Activated T-helper 17 cell treated with anti-CD3 and anti-CD28 coated beads, Interleukin-2, amount 50 U/mL, for 72 hours (primary cell): ENCODE measurements around the gene GPR143. TPM values are rescaled to one million over a fixed set of nuclear protein-coding genes. Genes with fewer than 3 reads are reported as not detected.

Experiments used
- ATAC-seq: fragments of 150-1000 bp; cut with Tn5 transposase; replicated peaks from 2 replicates; pipeline ENCODE4 v1.10.0; 2021; ENCODE audit warnings: mild to moderate bottlenecking, moderate library complexity
- H3K27ac Mint-ChIP-seq: one replicate; pipeline ENCODE4 v1.8.0; 2022; ENCODE audit warnings: mixed read lengths
- H3K27me3 Mint-ChIP-seq: one replicate; pipeline ENCODE4 v1.8.0; 2022; ENCODE audit warnings: mixed read lengths
- H3K36me3 Mint-ChIP-seq: one replicate; pipeline ENCODE4 v1.8.0; 2022; ENCODE audit warnings: low read depth, mild to moderate bottlenecking, mixed read lengths
- H3K4me1 Mint-ChIP-seq: one replicate; pipeline ENCODE4 v1.8.0; 2022; ENCODE audit warnings: mixed read lengths
- H3K4me3 Mint-ChIP-seq: one replicate; pipeline ENCODE4 v1.8.0; 2022; ENCODE audit warnings: mild to moderate bottlenecking, mixed read lengths
- H3K9me3 Mint-ChIP-seq: one replicate; pipeline ENCODE4 v1.8.0; 2022; ENCODE audit warnings: mixed read lengths
- total RNA-seq, 2 donors: library from RNA; stranded (reverse); gene quantifications; one replicate each; pipeline ENCODE4 v1.2.3, GENCODE V29; 2022

GPR143 gene
- total RNA-seq, 2 donors from 2014 or later, result not detected

GRCh38 chrX:9708086-9708485 is 57.6 kb downstream of the GPR143 start:
- H3K4me3 Mint-ChIP-seq, result no peak overlapping the region
- no peak for ATAC-seq
- H3K27me3 Mint-ChIP-seq, result no peaks in the 10 kb centered on the region
- no peak overlapping the region for H3K27ac Mint-ChIP-seq
- H3K36me3 Mint-ChIP-seq, result peaks cover 63% of the 10 kb centered on the region
- no peaks in the 10 kb centered on the region for H3K9me3 Mint-ChIP-seq
- H3K4me1 Mint-ChIP-seq, result peaks cover 4% of the 10 kb centered on the region

DNA sequence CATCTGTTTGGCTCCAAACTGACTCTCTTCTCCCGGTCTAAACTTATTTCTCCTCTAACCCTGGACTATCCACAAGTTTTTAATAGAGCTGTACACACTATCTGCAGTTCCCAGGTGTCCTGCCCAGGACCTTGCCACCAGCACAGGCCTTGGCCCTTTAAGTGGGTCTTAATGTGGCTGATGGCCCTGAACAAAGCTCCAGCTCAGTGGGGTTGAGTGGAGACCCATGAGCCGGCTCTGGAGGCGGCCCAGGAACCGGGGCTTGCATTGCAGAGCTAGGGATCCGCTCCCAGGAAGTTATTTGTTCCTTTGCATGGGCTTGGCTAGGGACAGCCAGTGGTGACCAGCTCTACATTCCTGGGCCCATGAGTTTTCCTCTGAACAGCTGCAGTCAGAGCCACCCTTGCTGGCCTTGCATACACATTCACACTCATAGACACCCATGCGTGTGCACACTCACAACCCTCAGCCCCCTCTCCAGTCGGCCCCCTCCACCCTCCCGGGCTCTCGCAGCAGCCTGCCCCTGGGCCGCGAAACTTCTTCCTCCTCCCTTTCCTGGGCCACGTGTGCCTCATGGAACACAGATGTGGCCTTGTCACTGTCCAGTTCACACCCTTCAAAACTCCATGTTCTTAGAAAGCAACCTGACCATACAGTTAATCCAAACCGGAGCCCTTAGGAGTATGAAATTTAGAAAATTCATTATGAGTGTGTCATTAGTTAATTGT is 58.2 kb downstream of the GPR143 start:
- H3K36me3 Mint-ChIP-seq, result peaks cover 57% of the 10 kb centered on the region
- no peak overlapping the region for H3K27ac Mint-ChIP-seq
- H3K4me3 Mint-ChIP-seq, result no peak overlapping the region
- no peak for ATAC-seq
- peaks cover 4% of the 10 kb centered on the region for H3K4me1 Mint-ChIP-seq
- H3K27me3 Mint-ChIP-seq, result no peaks in the 10 kb centered on the region
- no peaks in the 10 kb centered on the region for H3K9me3 Mint-ChIP-seq

DNA sequence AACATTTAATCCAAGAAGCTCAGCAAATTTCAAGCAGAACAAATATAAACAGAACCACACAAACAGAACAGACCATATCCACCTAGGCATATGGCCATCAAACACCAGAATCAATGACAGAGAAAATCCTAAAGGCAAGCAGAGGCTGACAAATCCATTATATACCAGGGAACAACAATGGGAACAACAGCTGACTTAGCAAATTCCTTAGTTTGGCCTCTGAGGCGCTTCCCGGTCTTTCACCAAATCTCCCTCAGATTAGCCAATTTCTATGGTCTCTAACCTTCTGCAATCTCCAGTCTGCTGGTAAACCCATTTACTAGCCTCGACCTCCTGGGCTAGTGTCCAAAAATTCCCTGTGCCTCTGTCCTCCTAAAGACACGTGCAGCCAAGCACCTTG is 59.2 kb downstream of the GPR143 start:
- Mint-ChIP-seq H3K27ac (no peak overlapping the region), H3K27me3 (no peaks in the 10 kb centered on the region), H3K4me3 (no peak overlapping the region), H3K4me1 (peaks cover 4% of the 10 kb centered on the region), H3K36me3 (peaks cover 53% of the 10 kb centered on the region), H3K9me3 (no peaks in the 10 kb centered on the region)
- ATAC-seq, result no peak

- ATAC-seq, result no peak
- Mint-ChIP-seq H3K4me3 (no peak overlapping the region), H3K9me3 (no peaks in the 10 kb centered on the region), H3K36me3 (peaks cover 45% of the 10 kb centered on the region), H3K4me1 (peaks cover 4% of the 10 kb centered on the region), H3K27ac (no peak overlapping the region), H3K27me3 (no peaks in the 10 kb centered on the region)
These were observed 60.7 kb downstream of the GPR143 start for GRCh38 chrX:9704876-9705465.

GRCh38 chrX:9703406-9703805 is 62.2 kb downstream of the GPR143 start:
- Mint-ChIP-seq H3K27me3 (no peaks in the 10 kb centered on the region), H3K27ac (no peak overlapping the region), H3K4me3 (no peak overlapping the region), H3K4me1 (no peaks in the 10 kb centered on the region), H3K9me3 (no peaks in the 10 kb centered on the region), H3K36me3 (peaks cover 31% of the 10 kb centered on the region)
- no peak for ATAC-seq

GRCh38 chrX:9701790-9702189 is 63.9 kb downstream of the GPR143 start:
- no peaks in the 10 kb centered on the region for H3K9me3 Mint-ChIP-seq
- no peaks in the 10 kb centered on the region for H3K27me3 Mint-ChIP-seq
- H3K36me3 Mint-ChIP-seq, result peaks cover 36% of the 10 kb centered on the region
- no peak overlapping the region for H3K27ac Mint-ChIP-seq
- no peaks in the 10 kb centered on the region for H3K4me1 Mint-ChIP-seq
- no peak for ATAC-seq
- no peak overlapping the region for H3K4me3 Mint-ChIP-seq

DNA sequence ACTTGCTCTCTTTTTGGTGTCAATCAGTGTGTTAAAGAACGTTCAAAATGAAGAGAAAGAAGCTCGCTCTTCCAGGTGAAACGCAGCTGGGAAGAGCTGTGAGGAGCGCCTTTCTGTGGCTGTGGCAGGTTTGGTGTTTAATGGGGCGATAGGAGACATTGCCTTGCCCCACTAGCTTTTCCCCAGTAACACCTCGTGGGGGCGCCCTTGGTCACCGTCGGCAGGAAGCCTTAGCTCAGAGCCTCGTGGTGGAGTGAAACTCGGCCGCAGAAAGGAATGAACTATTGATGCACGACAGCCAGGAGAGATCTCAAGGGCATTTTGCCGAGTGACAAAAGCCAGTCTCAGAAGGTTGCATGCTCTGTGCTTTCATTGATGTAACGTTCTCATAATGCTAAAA is 65.1 kb downstream of the GPR143 start:
- Mint-ChIP-seq H3K4me1 (no peaks in the 10 kb centered on the region), H3K27ac (no peak overlapping the region), H3K9me3 (no peaks in the 10 kb centered on the region), H3K36me3 (peaks cover 40% of the 10 kb centered on the region), H3K27me3 (no peaks in the 10 kb centered on the region), H3K4me3 (no peak overlapping the region)
- no peak for ATAC-seq

GRCh38 chrX:9698576-9698975 is 67.1 kb downstream of the GPR143 start:
- Mint-ChIP-seq H3K27me3 (no peaks in the 10 kb centered on the region), H3K36me3 (peaks cover 40% of the 10 kb centered on the region), H3K9me3 (no peaks in the 10 kb centered on the region), H3K27ac (no peak overlapping the region), H3K4me1 (no peaks in the 10 kb centered on the region), H3K4me3 (no peak overlapping the region)
- ATAC-seq, result no peak

GRCh38 chrX:9693307-9694001 is 72.2 kb downstream of the GPR143 start:
- Mint-ChIP-seq H3K4me1 (no peaks in the 10 kb centered on the region), H3K36me3 (peaks cover 55% of the 10 kb centered on the region), H3K9me3 (no peaks in the 10 kb centered on the region), H3K27me3 (no peaks in the 10 kb centered on the region), H3K27ac (no peak overlapping the region), H3K4me3 (no peak overlapping the region)
- ATAC-seq, result no peak

- peaks cover 66% of the 10 kb centered on the region for H3K36me3 Mint-ChIP-seq
- no peaks in the 10 kb centered on the region for H3K9me3 Mint-ChIP-seq
- H3K27me3 Mint-ChIP-seq, result no peaks in the 10 kb centered on the region
- no peaks in the 10 kb centered on the region for H3K4me1 Mint-ChIP-seq
- H3K27ac Mint-ChIP-seq, result no peak overlapping the region
- no peak for ATAC-seq
- no peak overlapping the region for H3K4me3 Mint-ChIP-seq
These were observed 75.6 kb downstream of the GPR143 start for GRCh38 chrX:9690046-9690445.

DNA sequence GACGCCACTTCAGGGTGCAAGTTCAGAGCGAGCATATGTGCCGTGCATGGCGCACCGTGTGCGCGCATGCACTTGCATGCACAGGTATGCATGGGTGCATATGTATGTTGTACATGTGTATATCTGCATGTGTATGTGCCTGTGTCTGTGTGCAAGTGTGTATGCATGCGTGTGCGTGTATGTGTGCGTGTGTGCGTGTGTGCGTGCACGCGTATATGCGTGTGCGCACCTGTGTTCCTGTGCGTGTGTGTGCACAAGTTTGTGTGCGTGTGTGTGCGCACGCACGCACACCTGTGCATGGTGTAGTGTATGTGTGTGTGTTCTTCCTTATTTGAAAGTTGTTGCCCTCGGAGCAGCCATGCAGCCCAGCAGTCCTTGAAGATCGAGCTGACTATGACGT is 76.8 kb downstream of the GPR143 start:
- Mint-ChIP-seq H3K9me3 (no peaks in the 10 kb centered on the region), H3K27me3 (no peaks in the 10 kb centered on the region), H3K4me1 (no peaks in the 10 kb centered on the region), H3K4me3 (no peak overlapping the region), H3K36me3 (peaks cover 68% of the 10 kb centered on the region), H3K27ac (no peak overlapping the region)
- ATAC-seq, result no peak

GRCh38 chrX:9687899-9688298 is 77.7 kb downstream of the GPR143 start:
- H3K27me3 Mint-ChIP-seq, result no peaks in the 10 kb centered on the region
- H3K27ac Mint-ChIP-seq, result no peak overlapping the region
- peaks cover 61% of the 10 kb centered on the region for H3K36me3 Mint-ChIP-seq
- no peaks in the 10 kb centered on the region for H3K9me3 Mint-ChIP-seq
- ATAC-seq, result no peak
- H3K4me3 Mint-ChIP-seq, result no peak overlapping the region
- no peaks in the 10 kb centered on the region for H3K4me1 Mint-ChIP-seq

GRCh38 chrX:9683350-9683749 is 82.3 kb downstream of the GPR143 start:
- Mint-ChIP-seq H3K4me1 (no peaks in the 10 kb centered on the region), H3K9me3 (no peaks in the 10 kb centered on the region), H3K36me3 (peaks cover 52% of the 10 kb centered on the region), H3K4me3 (no peak overlapping the region), H3K27ac (no peak overlapping the region), H3K27me3 (no peaks in the 10 kb centered on the region)
- ATAC-seq, result no peak

DNA sequence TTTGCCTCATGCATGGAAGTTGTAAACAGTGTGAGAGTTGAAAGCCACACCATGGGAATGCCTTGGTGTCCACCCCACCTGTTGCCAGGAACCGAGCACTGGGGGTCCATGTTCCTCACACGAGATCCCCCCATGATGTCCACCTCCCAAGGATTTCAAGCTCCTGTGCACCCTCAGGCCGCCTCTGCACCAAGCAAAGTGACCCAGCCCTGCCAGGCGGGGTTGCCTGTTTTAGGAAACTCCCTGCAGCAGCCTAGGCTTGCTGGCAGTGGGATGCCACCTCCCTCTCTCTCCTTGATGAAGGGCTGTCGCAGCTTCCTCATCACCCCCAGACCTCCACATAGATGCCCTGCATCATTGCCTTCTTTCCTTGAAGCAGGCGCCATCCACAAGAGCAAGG is 82.8 kb downstream of the GPR143 start:
- peaks cover 50% of the 10 kb centered on the region for H3K36me3 Mint-ChIP-seq
- H3K27me3 Mint-ChIP-seq, result no peaks in the 10 kb centered on the region
- no peak for ATAC-seq
- no peak overlapping the region for H3K4me3 Mint-ChIP-seq
- no peak overlapping the region for H3K27ac Mint-ChIP-seq
- H3K9me3 Mint-ChIP-seq, result no peaks in the 10 kb centered on the region
- H3K4me1 Mint-ChIP-seq, result peaks cover 4% of the 10 kb centered on the region

DNA sequence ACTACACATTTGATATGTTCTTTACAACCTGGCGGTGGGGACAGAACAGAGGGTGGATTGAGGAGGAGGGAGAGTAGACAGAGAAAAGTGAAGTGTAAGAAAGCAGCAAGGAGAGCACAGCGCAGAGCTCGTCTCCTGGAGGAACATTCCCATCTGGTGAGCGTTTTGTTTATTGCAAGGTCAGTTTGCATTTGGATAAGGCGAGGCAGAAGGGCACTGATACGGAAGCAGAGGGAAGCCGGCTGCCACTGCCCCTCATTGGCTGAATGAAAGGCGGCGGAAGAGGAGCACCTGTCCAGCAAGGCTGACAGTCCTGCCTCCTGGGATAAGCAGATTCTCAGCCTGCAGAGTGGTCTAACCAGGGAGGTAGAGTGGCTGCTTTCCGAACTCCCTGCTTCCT is 83.2 kb downstream of the GPR143 start:
- Mint-ChIP-seq H3K4me3 (no peak overlapping the region), H3K27ac (no peak overlapping the region), H3K9me3 (no peaks in the 10 kb centered on the region), H3K27me3 (no peaks in the 10 kb centered on the region), H3K4me1 (peaks cover 8% of the 10 kb centered on the region), H3K36me3 (peaks cover 53% of the 10 kb centered on the region)
- ATAC-seq, result no peak
